HepG2 (cell line): ENCODE results near the gene FNDC3B. TPM values are rescaled to one million over a fixed set of nuclear protein-coding genes. Genes with fewer than 3 reads are reported as not detected.

Experiments
- ATAC-seq: fragments of 200-7000 bp; cut with Tn5 transposase; 3 replicates; pipeline ENCODE4 v1.9.1; 2020; ENCODE audit warnings: mild to moderate bottlenecking, moderate library complexity
- BruUV-seq: library from RNA; stranded (reverse); fragments of 400-500 nt; replicated peaks from 2 replicates; lab custom pipeline; 2021; lab: Mats Ljungman, UMichigan
- CTCF ChIA-PET: fragments of 300-600 bp; formaldehyde crosslinking; extraction: SDS; loops from one replicate; lab custom pipeline; 2021; ENCODE audit warnings: low total read pairs, inconsistent platforms, low intra/inter-chr PET ratio; lab: Yijun Ruan, JAX
- POLR2A ChIA-PET: fragments of 350-600 bp; sonication (Branson Sonifier 250); formaldehyde crosslinking; loops from one replicate; lab custom pipeline; 2020; ENCODE audit warnings: antibody characterized with exemption, inconsistent platforms; lab: Yijun Ruan, JAX
- DNase-seq: peaks from one replicate; pipeline ENCODE4 v3.0.0-alpha.2; 2015; ENCODE audit warnings: low spot score
- FAIRE-seq: peaks from 3 replicates; lab custom pipeline; 2011; peaks lifted over from hg19 to GRCh38; lab: Jason Lieb, UNC
- H2AFZ ChIP-seq: one replicate; pipeline ENCODE4 v1.6.1; 2011; ENCODE audit warnings: low read length, inconsistent platforms
- H3K27ac ChIP-seq: fragments of 300-600 bp; 3 replicates; pipeline ENCODE4 v1.8.0; 2011; ENCODE audit warnings: mixed run types, mild to moderate bottlenecking, mixed read lengths, low read length, inconsistent platforms; ENCODE audit not compliant: insufficient read depth; ENCODE audit errors: extremely low read length
- H3K27me3 ChIP-seq, 2 experiments: fragments of 200-600 bp in 1 of 2; 2 replicates in 1 of 2; 3 replicates in 1 of 2; pipeline versions ENCODE4 v1.6.0 to v1.8.0; 2011; ENCODE audit warnings: low read length in 2 of 2, mild to moderate bottlenecking in 2 of 2, moderate library complexity in 2 of 2, inconsistent platforms in 1 of 2; ENCODE audit not compliant: insufficient read depth in 2 of 2, control insufficient read depth in 1 of 2
- H3K36me3 ChIP-seq, 2 experiments: fragments of 200-600 bp in 1 of 2; replicated peaks in 1 of 2; 2 replicates in 1 of 2; 3 replicates in 1 of 2; pipeline versions ENCODE4 v1.5.1 to v1.8.0; 2011; ENCODE audit warnings: low read length in 2 of 2, inconsistent platforms in 1 of 2; ENCODE audit not compliant: insufficient read depth in 2 of 2, control insufficient read depth in 1 of 2
- H3K4me1 ChIP-seq: 2 replicates; pipeline ENCODE4 v1.5.1; 2012; ENCODE audit warnings: low read length, inconsistent platforms; ENCODE audit not compliant: insufficient read depth
- H3K4me2 ChIP-seq: 2 replicates; pipeline ENCODE4 v1.6.0; 2011; ENCODE audit warnings: low read depth, low read length, inconsistent platforms
- H3K4me3 ChIP-seq, 3 experiments: fragments of 200-600 bp in 1 of 3; sonication (generic), shearing (Covaris generic) in 1 of 3; replicated peaks in 1 of 3; 2 replicates each; pipeline ENCODE4 v1.5.1; 2011 to 2016; ENCODE audit warnings: low read length in 3 of 3, inconsistent platforms in 2 of 3, low read depth in 2 of 3, mild to moderate bottlenecking in 2 of 3, control low read depth in 1 of 3, mixed read lengths in 1 of 3; ENCODE audit not compliant: insufficient read depth in 1 of 3
- H3K79me2 ChIP-seq: one replicate; pipeline ENCODE4 v1.6.1; 2011; ENCODE audit warnings: low read length, inconsistent platforms; ENCODE audit not compliant: insufficient read depth
- H3K9ac ChIP-seq: 2 replicates; pipeline ENCODE4 v1.6.0; 2011; ENCODE audit warnings: mild to moderate bottlenecking, low read depth, low read length, inconsistent platforms; ENCODE audit not compliant: insufficient read depth
- H3K9me3 ChIP-seq: 2 replicates; pipeline ENCODE4 v1.5.1; 2012; ENCODE audit warnings: mild to moderate bottlenecking, low read length
- H4K20me1 ChIP-seq: 2 replicates; pipeline ENCODE4 v1.6.0; 2011; ENCODE audit warnings: inconsistent platforms, mild to moderate bottlenecking, low read length, moderate library complexity; ENCODE audit not compliant: insufficient read depth
- ATF1 ChIP-seq: IDR thresholded peaks from 2 replicates; pipeline ENCODE4 v1.6.1; 2016; ENCODE audit warnings: mild to moderate bottlenecking, control low read depth
- ATRX ChIP-seq: sonication (generic); formaldehyde crosslinking; IDR thresholded peaks from 2 replicates; pipeline ENCODE4 v1.4.0; 2020; ENCODE audit warnings: missing genetic modification reagents, borderline replicate concordance
- CCAR2 ChIP-seq: fragments of 200-400 bp; formaldehyde crosslinking; optimal IDR thresholded peaks from 2 replicates; pipeline ENCODE3; 2018; ENCODE audit warnings: low read depth, mild to moderate bottlenecking, low read length, moderate library complexity
- DRAP1 ChIP-seq: IDR thresholded peaks from 2 replicates; pipeline ENCODE4 v1.6.1; 2016; ENCODE audit warnings: missing genetic modification reagents, missing compliant biosample characterization
- FOXA3 ChIP-seq: IDR thresholded peaks from 2 replicates; pipeline ENCODE4 v1.6.1; 2016; ENCODE audit warnings: missing genetic modification reagents, missing compliant biosample characterization
- GPBP1L1 ChIP-seq: sonication (generic); formaldehyde crosslinking; IDR thresholded peaks from 2 replicates; pipeline ENCODE4 v1.5.0; 2020; ENCODE audit warnings: mild to moderate bottlenecking, missing genetic modification reagents
- KDM5A ChIP-seq: fragments of 200-600 bp; sonication (generic); IDR thresholded peaks from 2 replicates; pipeline ENCODE4 v1.7.0; 2018; ENCODE audit warnings: antibody characterized with exemption, mild to moderate bottlenecking, low read length, borderline replicate concordance
- KLF11 ChIP-seq: IDR thresholded peaks from 2 replicates; pipeline ENCODE4 v1.6.1; 2016; ENCODE audit warnings: missing compliant biosample characterization
- KLF12 ChIP-seq: sonication (generic); formaldehyde crosslinking; IDR thresholded peaks from 2 replicates; pipeline ENCODE4 v1.4.0; 2020; ENCODE audit warnings: missing genetic modification reagents, borderline replicate concordance
- MLX ChIP-seq: IDR thresholded peaks from 2 replicates; pipeline ENCODE4 v1.6.1; 2016
- NCOA1 ChIP-seq: sonication (generic); formaldehyde crosslinking; IDR thresholded peaks from 2 replicates; pipeline ENCODE4 v1.9.0; 2021; ENCODE audit warnings: missing genetic modification reagents
- NONO ChIP-seq, 2 experiments: fragments of 450-650 bp in 1 of 2; sonication (generic) in 1 of 2; formaldehyde crosslinking in 1 of 2; IDR thresholded peaks in 1 of 2; conservative IDR thresholded peaks in 1 of 2; 2 replicates each; pipeline versions ENCODE4 v1.6.1 to v1.8.0; 2017 to 2022; ENCODE audit warnings: mild to moderate bottlenecking in 1 of 2, missing genetic modification reagents in 1 of 2, moderate library complexity in 1 of 2
- REPIN1 ChIP-seq: sonication (generic); formaldehyde crosslinking; IDR thresholded peaks from 2 replicates; pipeline ENCODE4 v1.8.0; 2022; ENCODE audit warnings: missing genetic modification reagents, low read depth, mild to moderate bottlenecking, borderline replicate concordance
- SIX1 ChIP-seq: sonication (generic); formaldehyde crosslinking; IDR thresholded peaks from 2 replicates; pipeline ENCODE4 v1.4.0; 2020; ENCODE audit warnings: missing genetic modification reagents, borderline replicate concordance
- THAP11 ChIP-seq: IDR thresholded peaks from 2 replicates; pipeline ENCODE4 v1.6.1; 2016; ENCODE audit warnings: missing biosample characterization, missing genetic modification reagents
- ZNF121 ChIP-seq: sonication (generic); formaldehyde crosslinking; IDR thresholded peaks from 2 replicates; pipeline ENCODE4 v1.5.0; 2020; ENCODE audit warnings: mild to moderate bottlenecking, missing genetic modification reagents
- ZNF263 ChIP-seq: sonication (generic); formaldehyde crosslinking; IDR thresholded peaks from 2 replicates; pipeline ENCODE4 v1.4.0; 2020; ENCODE audit warnings: missing genetic modification reagents
- ZNF691 ChIP-seq: sonication (generic); formaldehyde crosslinking; IDR thresholded peaks from 2 replicates; pipeline ENCODE4 v1.4.0; 2020; ENCODE audit warnings: missing genetic modification reagents, low read depth, mild to moderate bottlenecking, borderline replicate concordance
- ZNF704 ChIP-seq: sonication (generic); formaldehyde crosslinking; IDR thresholded peaks from 2 replicates; pipeline ENCODE4 v1.8.1; 2023; ENCODE audit warnings: mild to moderate bottlenecking, inconsistent platforms, moderate library complexity, missing genetic modification reagents, borderline replicate concordance
- ZNF746 ChIP-seq: sonication (generic); formaldehyde crosslinking; IDR thresholded peaks from 2 replicates; pipeline ENCODE4 v1.8.0; 2022; ENCODE audit warnings: mild to moderate bottlenecking, missing genetic modification reagents
- ZSCAN20 ChIP-seq: sonication (generic); formaldehyde crosslinking; IDR thresholded peaks from 2 replicates; pipeline ENCODE4 v1.4.0; 2020; ENCODE audit warnings: missing genetic modification reagents, mild to moderate bottlenecking, borderline replicate concordance
- WGBS: methylation state at CpG from one replicate; pipeline ENCODE4 v1.1.6; 2017; ENCODE audit warnings: low lambda C conversion rate; 5-methylcytosine and 5-hydroxymethylcytosine counted together
- in situ Hi-C: cut with HindIII; loops from 2 replicates; pipeline ENCODE4 v1.10.0; 2017; ENCODE audit warnings: low pct_unique_long_range_greater_than_20kb; ENCODE audit not compliant: extremely low pct_ligation_motif_present
- intact Hi-C: fragments of 100-400 bp; cut with micrococcal nuclease; formaldehyde crosslinking; loops from one replicate; pipeline ENCODE4 v1.10.0; 2022; ENCODE audit not compliant: unreplicated experiment
- polyA plus RNA-seq, 8 experiments: library from polyadenylated mRNA; depleted of rRNA in 3 of 8; stranded (reverse) in 7 of 8; unstranded in 1 of 8; fragments of >200 nt; fragmentation: Illumina TruSeq in 4 of 8; extraction: Trizol in 4 of 8; gene quantifications; 2 replicates each; pipeline versions ENCODE4 v1.2.1 to v1.2.3, GENCODE V29; 2011 to 2016; ENCODE audit warnings: low read depth in 4 of 8, missing spikeins in 1 of 8, mixed read lengths in 1 of 8; ENCODE audit not compliant: insufficient read depth in 1 of 8
- total RNA-seq, 5 experiments: library from RNA; depleted of rRNA; stranded (reverse); fragments of >200 nt; fragmentation: Illumina TruSeq; extraction: Trizol; gene quantifications; 2 replicates each; pipeline ENCODE4 v1.2.3, GENCODE V29; 2016; ENCODE audit warnings: low read depth in 1 of 5

The FNDC3B gene
- total and polyA plus RNA-seq, 2 of the 13 experiments (the other 11 are each of a cell fraction or from before 2014, with no cell fraction given) = 74.8 to 103 TPM

- no peak for TF ChIP-seq ZNF704 (CRISPR knock-in tag)
Measured at GRCh38 chr3:172128858-172129257, 89.5 kb downstream of the FNDC3B start (continued).

GRCh38 chr3:172129498-172129849 is 90.1 kb downstream of the FNDC3B start:
- WGBS = 5% methylated on average over 1 of the region's 1 CpG
- POLR2A ChIA-PET = interaction anchor here (1.0 to 5.2 kb wide), 6 partner anchors 10 to 87 kb away, joined by 3 to 52 read pairs (median 4); no protein-coding TSS in a partner anchor
- H3K79me2 ChIP-seq = peaks cover 97% of the 10 kb centered on the region
- peak overlapping the region; percentile 96 for H3K27ac ChIP-seq
- no peak overlapping the region for H3K4me3 ChIP-seq
- no peak for ATAC-seq
- in situ Hi-C loops (no loop called here), intact Hi-C loops (no loop called here)
- H3K36me3 ChIP-seq = peaks cover 5 to 37% of the 10 kb centered on the region in 2 experiments
- H4K20me1 ChIP-seq = peaks cover 76% of the 10 kb centered on the region
- no peak for DNase-seq
- BruUV-seq = no TSS peak
- CTCF ChIA-PET = no interaction called here
- FAIRE-seq = no peak
- no peak overlapping the region for H3K4me2 ChIP-seq
- no peaks in the 10 kb centered on the region for H3K27me3 ChIP-seq
- H2AFZ ChIP-seq = no peak overlapping the region
- peaks cover 99% of the 10 kb centered on the region for H3K4me1 ChIP-seq
- 0 out of 2 replicates have a peak overlapping the region, but pooled peaks have one; percentile 40 for H3K9ac ChIP-seq
- H3K9me3 ChIP-seq = no peaks in the 10 kb centered on the region
- TF ChIP-seq ZNF691 (CRISPR knock-in tag) = no peak
- TF ChIP-seq MLX (CRISPR knock-in tag) = no peak
- TF ChIP-seq DRAP1 (CRISPR knock-in tag) = no peak
- no peak for TF ChIP-seq ZNF263 (CRISPR knock-in tag)
- no peak for TF ChIP-seq FOXA3 (CRISPR knock-in tag)
- no peak for TF ChIP-seq SIX1 (CRISPR knock-in tag)
- TF ChIP-seq KLF12 (CRISPR knock-in tag) = no peak
- no peak for TF ChIP-seq NCOA1
- no peak for TF ChIP-seq CCAR2
- no peak for TF ChIP-seq NONO (IDR thresholded peaks at IDR 0.05)
- TF ChIP-seq NONO (CRISPR knock-in tag; conservative IDR thresholded peaks at IDR 0.05) = no peak
- TF ChIP-seq KLF11 (CRISPR knock-in tag) = 0 out of 2 replicates have a peak, but pooled peaks have one; percentile 21
- TF ChIP-seq THAP11 (CRISPR knock-in tag) = no peak
- TF ChIP-seq ATRX (CRISPR knock-in tag) = no peak
- TF ChIP-seq ATF1 = no peak
- TF ChIP-seq ZNF121 (CRISPR knock-in tag) = no peak
- TF ChIP-seq REPIN1 (CRISPR knock-in tag) = no peak
- no peak for TF ChIP-seq KDM5A
- no peak for TF ChIP-seq ZSCAN20 (CRISPR knock-in tag)
- no peak for TF ChIP-seq ZNF746 (CRISPR knock-in tag)
- TF ChIP-seq GPBP1L1 (CRISPR knock-in tag) = no peak
